Ishikawa (cell line): ENCODE results near the gene PTPRN2.

Experiments used
- EP300 ChIP-seq: IDR thresholded peaks from 2 replicates; pipeline ENCODE4 v1.6.1; 2012; ENCODE audit warnings: borderline replicate concordance
- FOXM1 ChIP-seq: IDR thresholded peaks from 2 replicates; pipeline ENCODE4 v1.6.1; 2012; ENCODE audit warnings: low read depth, borderline replicate concordance
- TAF1 ChIP-seq: IDR thresholded peaks from 2 replicates; pipeline ENCODE4 v1.6.1; 2012; ENCODE audit warnings: low read depth, mild to moderate bottlenecking
- TEAD4 ChIP-seq: IDR thresholded peaks from 2 replicates; pipeline ENCODE4 v1.6.1; 2012
- TF ChIP-seq, protein P1 (sequence below): IDR thresholded peaks from 2 replicates; pipeline ENCODE4 v1.6.1; 2012; ENCODE audit warnings: low read depth, mild to moderate bottlenecking

DNA sequence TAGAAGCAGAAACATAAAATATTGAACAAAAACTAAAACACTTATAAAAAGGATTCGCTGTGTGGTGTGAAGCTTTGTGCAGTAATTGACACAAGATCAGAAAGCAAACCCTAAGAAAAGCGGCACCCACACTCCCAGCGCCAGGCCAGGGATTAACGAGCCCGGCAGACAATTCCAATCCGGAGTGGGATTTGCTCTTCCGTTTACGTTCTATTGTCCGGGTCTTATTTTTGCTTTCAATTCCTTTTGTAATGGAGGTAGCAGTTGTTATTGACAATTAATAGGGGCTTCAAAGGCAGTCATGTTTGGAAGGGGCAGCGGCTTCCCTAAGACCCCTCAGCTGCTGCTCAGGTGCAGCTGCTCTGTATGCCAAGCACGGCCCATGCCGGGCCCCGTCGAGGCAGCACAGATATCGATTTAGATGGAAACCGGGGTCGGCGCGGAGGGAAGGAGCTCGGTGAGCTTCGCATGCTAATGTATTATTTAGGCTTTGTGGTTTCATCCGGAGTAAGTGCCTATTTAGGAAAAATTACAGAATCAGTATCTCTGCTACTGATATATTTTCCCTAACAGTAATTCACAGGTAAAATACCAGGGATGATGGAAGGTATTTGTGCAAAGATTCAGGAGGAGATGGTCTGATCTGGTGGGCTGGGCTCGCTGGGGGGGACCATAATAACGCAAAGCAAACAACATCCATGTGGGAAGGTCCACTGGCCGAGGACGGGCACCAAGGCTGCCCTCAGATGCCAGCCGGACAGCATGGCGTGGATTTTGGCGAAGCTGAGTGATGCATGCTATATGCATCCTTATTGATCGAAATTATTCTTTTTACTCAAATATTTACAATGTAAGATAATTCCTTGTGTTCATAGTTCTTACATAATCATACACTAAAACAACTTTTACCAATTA lies 561.7 kb downstream of the PTPRN2 start:
- TF ChIP-seq TEAD4 (no peak), EP300 (no peak), TAF1 (no peak), FOXM1 (no peak)
- TF ChIP-seq, protein P1, sequence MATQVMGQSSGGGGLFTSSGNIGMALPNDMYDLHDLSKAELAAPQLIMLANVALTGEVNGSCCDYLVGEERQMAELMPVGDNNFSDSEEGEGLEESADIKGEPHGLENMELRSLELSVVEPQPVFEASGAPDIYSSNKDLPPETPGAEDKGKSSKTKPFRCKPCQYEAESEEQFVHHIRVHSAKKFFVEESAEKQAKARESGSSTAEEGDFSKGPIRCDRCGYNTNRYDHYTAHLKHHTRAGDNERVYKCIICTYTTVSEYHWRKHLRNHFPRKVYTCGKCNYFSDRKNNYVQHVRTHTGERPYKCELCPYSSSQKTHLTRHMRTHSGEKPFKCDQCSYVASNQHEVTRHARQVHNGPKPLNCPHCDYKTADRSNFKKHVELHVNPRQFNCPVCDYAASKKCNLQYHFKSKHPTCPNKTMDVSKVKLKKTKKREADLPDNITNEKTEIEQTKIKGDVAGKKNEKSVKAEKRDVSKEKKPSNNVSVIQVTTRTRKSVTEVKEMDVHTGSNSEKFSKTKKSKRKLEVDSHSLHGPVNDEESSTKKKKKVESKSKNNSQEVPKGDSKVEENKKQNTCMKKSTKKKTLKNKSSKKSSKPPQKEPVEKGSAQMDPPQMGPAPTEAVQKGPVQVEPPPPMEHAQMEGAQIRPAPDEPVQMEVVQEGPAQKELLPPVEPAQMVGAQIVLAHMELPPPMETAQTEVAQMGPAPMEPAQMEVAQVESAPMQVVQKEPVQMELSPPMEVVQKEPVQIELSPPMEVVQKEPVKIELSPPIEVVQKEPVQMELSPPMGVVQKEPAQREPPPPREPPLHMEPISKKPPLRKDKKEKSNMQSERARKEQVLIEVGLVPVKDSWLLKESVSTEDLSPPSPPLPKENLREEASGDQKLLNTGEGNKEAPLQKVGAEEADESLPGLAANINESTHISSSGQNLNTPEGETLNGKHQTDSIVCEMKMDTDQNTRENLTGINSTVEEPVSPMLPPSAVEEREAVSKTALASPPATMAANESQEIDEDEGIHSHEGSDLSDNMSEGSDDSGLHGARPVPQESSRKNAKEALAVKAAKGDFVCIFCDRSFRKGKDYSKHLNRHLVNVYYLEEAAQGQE: no peak
